Fibroblast of skin of back (primary cell): ENCODE data around the gene PSMC3.

Experiments used
- DNase-seq: peaks from one replicate; pipeline ENCODE4 v3.0.0-alpha.2; 2013

The PSMC3 gene

DNA sequence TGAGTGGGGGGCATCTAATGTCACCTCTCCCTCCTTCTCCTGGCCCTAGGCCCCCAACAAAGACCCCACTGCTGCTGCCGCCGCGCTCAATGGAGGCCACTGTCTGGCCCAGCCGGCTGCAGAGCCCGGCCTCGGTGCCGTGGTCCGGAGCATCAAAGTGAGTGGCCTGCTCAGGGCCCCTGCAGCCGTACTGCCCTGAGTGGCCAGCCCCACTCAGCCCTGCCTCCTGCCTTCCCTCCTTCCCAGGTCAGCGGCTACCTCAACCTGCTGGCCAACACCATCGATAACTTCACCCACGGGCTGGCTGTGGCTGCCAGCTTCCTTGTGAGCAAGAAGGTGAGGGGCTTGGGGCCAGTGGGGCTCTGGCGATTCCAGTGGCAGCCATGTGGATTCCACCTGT is 12.9 kb downstream of the PSMC3 start:
- no peak for DNase-seq

DNA sequence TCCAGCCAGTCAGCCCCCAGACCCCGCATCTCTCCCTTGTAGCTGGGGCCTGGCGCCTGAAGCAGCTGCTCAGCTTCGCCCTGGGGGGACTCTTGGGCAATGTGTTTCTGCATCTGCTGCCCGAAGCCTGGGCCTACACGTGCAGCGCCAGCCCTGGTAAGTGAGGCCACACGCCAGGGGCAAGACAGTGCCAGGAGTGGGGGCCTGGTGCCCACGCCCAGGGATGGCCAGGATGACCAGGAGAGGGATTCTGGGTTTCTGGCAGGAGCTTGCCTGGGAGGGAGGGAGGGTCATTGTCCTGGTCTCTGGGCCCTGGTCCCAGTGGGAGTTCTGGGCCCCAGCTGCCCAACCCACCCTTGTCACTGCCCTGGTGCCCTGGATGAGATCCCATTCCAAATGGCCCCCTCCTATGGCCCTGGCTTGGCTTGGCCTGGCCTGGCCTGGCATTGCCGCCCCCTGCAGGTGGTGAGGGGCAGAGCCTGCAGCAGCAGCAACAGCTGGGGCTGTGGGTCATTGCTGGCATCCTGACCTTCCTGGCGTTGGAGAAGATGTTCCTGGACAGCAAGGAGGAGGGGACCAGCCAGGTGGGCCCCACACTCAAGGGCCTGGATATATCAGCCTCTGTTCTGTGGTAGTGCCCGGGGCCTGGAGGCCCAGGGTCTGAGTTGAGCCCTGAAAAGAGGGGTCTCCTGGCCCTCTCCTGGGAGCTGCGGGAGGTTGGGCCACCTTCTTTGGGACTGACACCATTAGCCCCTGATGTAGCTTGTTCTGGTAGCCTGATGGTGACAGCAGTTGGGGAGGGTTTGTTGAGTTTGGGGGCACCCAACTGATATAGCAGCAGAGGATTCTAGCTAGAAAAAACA is 14.1 kb downstream of the PSMC3 start:
- DNase-seq, result peak; percentile 46

GRCh38 chr11:47410370-47411264 is 15.6 kb downstream of the PSMC3 start:
- no peak for DNase-seq

GRCh38 chr11:47409440-47410369 is 16.5 kb downstream of the PSMC3 start:
- DNase-seq, result no peak

DNA sequence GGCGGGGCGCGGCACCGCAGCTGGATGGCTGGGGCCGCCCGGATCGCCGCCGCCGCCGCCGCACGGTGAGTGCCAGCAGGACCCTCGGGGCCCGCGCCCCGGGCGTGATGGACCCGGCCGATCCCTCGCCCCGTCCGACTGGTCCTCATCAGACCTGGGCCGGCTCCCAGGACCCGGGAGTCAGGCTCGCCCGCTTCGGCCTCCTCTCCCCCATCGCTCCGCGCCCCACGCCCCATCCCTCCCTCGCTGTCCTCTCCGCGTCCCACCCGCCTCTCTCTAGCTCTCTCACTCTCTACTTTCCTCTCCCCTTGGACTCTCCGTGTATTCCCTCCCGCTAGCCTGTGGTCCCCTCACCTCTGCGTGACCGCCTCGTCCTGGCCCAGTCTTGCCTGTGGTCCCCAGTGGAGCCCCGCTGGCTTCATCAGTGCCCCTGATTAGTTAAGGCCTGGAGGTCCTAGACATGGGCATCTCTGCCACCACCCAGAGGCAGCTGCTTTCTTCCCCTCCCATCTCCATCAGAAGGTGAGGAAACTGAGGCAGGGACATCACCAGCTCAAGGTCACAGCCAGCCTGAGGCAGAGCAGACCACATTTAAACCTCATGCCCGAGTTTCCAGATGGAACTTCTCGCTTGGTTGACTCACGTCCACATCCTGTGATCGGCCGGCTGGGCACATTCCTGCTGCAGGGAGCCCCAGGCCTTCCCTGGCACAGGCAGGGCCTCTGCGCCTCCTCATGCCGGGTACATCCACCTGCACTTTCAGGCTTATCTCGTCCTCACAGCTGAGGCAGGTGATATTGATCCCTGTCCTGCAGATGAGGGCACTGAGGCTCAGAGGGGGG is 17.4 kb downstream of the PSMC3 start:
- peak; percentile 87 for DNase-seq

DNA sequence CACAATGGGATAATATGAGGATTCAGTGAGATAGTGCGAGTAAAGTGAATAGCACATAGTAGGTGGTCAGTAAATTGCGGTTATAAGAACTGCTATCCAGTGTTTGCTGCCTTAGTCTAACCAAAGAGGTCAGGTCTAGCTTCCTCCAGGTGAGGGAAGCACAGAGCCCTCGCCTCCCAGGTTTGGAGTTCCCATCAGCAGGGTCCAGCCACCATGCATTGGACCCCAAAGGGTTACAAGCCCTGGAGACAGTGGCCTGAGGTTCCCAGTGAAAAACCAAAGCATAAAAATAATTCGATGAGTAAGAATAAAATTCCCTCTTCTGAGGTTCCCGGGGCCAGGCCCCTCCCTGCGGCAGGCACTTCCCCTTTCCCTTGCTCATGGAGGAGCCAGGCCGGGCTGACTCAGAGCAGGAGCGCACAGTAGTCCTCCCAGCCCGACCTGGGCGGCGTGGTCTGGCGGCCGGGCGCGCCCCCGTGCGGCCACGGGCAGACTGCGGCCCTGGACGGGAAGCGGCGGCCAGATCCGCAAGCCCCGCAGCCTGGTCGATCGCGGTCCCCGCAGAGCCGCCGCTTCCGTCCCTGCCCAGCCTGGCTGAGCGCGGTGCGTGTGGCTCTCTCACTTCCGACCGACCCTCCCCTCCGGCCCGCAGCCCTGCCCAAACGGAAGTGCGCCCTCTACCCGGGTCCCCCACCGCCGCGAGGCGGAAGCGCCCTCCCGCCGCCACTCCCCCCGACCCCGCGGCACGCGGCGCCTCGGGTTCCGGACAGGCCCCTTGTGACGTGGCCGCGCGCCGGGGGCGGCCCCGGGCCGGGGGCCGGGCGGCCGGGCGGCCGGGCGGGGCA is 18.3 kb downstream of the PSMC3 start, which contains the start of gene SLC39A13:
Gene SLC39A13, plus strand, starts transcription at position 845 of the 845 bp plus-strand sequence. CDS start 1,505 bp downstream, outside the sequence.
- peak; percentile 96 for DNase-seq

DNA sequence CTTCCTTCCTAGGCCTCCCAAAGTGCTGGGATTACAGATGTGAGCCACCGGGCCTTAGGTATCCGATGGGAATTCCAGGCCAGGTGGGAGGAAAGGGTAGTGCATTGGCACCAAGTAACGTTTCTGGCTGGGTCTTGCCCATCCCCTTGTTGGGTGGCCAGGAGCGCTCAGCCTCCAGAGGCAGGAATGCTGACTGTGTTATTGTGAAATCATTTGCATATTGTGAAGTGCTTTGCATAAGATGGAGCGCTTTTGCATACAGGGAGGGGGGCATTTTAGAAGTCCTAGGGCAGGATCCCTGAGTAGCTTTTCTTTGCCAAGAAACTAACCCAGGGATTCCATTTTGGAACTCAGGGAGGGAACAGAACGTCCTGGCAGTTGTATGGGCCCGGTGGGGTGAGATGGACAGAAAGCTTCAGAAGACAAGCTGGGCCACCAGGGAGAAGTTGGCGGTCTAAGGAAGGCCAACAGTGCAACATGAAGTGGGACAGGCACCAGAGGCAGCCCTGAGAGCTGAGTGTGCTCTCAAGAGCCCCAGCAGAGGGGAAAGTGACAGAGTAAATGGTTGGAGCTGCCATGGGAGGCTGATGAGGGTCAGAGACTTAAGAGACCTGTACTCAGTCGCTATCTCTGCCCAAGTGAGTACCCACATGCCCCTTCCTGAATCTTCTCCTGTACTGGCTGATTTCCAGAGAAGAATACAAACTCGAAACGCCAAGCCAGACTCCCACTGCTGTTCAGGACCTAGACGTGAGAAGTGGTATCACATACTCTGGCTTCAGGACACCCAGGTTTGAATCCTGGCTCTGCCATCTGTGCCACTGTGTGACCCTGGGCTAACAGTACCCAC is 19.1 kb downstream of the PSMC3 start:
- no peak for DNase-seq

- DNase-seq, result no peak
Observed at GRCh38 chr11:47403571-47403970, 22.7 kb downstream of the PSMC3 start.

DNA sequence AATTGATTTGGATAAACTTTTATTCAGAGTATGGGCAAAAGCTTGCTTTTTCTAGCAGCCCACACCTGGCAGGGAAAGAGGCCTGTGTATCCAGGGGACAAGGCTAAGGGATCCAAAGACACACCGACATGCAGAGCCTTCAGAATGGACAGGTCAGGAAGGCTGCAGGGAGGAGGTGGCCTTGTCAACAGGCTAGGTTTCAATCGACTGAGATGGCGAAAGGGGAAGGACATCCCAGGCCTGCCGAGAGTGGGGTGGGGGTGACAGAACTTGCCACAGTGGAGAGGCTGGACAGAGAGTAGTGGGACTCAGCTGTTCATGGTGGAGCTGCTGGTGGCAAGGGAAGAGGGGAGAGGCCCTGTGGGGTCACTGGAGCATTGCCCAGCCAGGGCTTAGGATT is 23.1 kb downstream of the PSMC3 start:
- DNase-seq, result no peak

DNA sequence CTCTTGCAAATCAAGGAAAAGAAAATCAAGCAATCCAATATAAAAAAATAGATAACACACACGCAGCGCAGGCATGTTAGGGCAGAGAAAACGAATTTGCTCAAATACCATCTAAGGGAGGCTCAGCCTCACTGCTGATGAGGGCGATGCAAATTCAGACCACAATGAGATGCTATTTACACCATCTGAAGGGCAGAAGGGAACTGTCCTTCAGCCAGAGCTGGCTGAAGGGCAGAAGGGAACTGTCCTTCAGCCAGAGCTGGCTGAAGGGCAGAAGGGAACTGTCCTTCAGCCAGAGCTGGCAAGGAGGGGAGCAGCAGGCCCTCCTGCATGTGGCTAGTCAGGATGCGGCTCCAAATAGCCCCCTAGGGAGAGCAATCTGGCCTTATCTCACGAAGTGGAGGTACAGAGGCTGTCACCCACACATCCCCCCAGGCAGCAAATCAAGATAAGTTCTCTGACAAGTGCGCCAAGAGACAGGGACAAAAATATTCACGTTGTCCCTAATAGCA is 25.4 kb downstream of the PSMC3 start:
- no peak for DNase-seq

DNA sequence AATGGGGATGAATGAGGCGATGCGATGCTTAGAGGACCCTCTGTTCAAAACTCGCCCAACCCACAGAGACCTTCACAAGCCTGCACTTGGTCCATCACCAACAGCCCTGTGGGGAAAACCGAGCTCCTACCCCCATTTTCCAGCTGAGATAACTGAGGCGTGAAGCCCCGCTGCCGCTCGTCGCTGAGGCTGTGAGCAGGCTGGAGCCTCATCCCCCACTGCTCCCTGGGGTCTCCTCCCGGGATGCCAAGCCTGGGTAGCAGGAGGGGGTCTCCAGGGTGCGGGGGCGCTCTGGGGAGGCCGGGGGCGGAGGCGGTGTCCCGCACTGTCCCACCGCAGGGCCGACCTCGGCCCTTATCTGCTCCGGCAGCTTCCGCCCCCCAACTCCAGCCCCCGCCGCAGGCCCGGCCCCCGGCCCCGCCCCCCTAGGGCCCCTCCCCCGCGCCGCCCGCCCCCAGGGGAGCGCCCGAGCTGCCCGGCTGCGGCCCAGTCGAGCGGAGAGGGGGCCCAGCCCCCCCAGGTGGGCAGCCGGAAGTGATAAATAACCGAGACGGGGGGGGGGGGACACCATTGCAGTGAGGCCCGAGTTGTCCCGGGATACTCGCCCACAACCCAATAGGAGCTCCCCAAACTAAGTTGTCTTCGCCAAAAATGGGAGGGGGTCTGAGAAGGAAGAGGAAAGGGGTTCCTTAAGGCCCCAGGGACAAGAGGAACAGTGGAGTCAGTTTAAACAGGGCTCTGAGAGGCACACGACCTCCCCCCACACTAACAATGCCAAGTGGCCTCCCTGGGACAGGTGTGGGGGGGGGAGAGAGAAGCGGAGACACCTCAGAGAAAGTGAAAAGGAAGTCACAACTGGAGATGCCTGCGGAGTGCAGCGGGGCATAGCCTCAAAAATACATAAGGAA is 26.1 kb downstream of the PSMC3 start:
- no peak for DNase-seq

GRCh38 chr11:47398551-47398950 is 27.7 kb downstream of the PSMC3 start:
- no peak for DNase-seq

- DNase-seq, result no peak
Observed at GRCh38 chr11:47398011-47398410, 28.2 kb downstream of the PSMC3 start.

- no peak for DNase-seq
Observed at GRCh38 chr11:47396049-47396320, 30.3 kb downstream of the PSMC3 start.

- no peak for DNase-seq
Observed at GRCh38 chr11:47395223-47396048, 30.8 kb downstream of the PSMC3 start.

DNA sequence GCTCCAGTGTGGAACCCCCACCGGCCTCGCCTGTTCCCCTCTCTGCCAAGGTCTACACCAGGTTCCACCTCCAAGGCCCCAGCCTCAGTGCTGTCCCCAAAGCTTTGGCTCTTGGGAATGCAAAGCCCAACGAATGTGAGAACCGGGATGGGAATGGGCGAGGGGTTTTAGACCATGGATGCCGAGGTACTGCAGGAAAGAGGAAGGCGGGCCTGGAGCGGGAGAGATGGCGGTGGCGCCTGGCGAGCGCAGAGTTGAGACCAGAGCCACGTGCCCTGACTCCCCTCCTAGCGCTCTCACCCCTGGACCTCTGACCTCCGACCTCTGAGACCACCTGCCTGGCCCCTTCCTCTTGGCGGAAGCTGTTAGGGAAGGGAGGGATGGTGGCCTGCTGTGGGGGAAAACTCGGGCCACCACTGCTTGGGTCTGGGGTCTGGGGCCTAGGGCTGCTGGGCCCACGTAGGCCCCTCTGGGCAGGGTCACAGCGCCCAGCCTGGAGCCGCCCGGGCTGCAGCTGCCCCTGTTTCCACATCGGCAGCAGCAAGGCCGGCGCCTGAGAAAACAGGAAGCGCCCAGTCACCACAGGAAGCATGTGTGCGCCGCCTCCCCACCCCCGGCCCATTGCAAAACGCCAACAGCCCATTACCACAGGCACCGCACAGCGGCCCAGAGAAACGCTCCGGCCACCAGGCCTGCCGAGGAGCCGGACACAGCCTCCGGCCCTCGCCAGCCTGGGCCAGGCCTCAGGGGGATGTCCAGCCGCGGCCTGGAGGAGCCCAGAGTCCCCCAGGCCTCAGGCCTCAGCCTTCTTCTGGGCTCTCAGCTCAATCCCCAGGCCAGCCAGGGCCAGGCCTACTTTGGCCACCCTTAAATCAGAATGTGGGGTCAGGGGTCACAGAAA is 31.7 kb downstream of the PSMC3 start:
- DNase-seq, result peak; percentile 35

GRCh38 chr11:47394050-47394321 is 32.3 kb downstream of the PSMC3 start:
- no peak for DNase-seq
